HG03025 (cell line): Measurements from ENCODE around the gene ZNF236.
"Not testable (repeated sequence)": the region's sequence is repeated elsewhere in the genome, so short reads cannot be mapped to it uniquely, and the experiment has no call there.

Experiments
- ATAC-seq: cut with Tn5 transposase; IDR thresholded peaks from one replicate; pipeline ENCODE4 v1.9.1; 2021; ENCODE audit warnings: mild to moderate bottlenecking, moderate library complexity; ENCODE audit not compliant: unreplicated experiment, low FRiP score

Gene ZNF236

DNA sequence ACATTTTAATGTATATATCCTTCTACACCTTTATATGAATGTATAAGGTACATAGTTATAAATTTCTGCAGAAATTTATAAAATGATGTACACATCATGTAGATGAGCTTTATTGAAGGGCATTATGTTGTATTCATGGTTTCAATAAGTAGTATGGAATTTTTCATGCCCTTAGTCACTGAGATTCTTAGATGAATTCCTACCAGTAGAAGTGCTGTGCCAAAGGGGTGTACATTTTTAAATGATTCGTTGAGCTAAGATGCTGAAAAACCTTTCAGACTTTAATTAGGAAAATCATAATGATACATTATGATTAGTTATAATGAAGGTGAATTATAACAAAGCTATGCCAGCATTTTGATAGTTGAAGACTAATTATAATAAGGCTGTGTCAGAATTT is 115.2 kb downstream of the ZNF236 start:
- ATAC-seq = no peak

DNA sequence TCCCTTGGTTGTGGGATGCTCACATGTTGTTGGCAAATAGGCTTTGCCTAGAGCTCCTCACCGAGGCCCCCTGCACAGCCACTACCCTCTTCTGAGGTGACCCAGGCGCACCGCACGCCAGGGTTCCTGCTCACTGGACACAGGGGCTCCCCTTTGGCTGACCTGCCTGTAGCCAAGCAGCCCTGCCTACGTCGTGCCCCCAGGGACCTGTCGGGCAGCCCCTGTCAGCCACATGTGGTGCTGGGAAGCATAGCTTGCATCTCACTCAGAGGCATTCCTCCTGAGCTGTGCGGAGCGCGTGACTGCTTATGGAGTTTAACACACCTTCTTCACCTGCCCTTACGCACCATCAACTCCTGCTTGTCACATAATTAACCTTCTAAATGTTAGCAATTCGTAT is 116.3 kb downstream of the ZNF236 start:
- no peak for ATAC-seq

DNA sequence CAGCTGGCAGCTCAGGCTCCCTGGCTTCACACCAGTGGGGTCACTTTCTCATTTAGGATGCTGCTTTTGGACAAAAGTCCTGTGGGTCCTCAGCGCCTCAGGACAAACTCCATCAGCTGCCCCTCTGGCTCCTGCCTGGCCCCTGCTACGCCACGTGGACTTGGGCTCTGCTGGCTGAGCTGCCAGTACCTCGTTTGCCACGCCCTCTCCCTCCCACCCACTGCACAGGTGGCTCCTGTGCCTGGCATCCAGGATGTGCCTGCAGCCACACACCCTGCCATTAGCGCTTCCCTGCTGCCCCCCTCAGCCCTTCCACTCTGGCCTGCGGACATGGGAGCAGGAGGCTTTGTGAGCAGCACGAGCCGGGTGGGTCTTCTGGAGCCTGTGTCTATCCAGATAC is 118.9 kb downstream of the ZNF236 start:
- ATAC-seq = no peak

DNA sequence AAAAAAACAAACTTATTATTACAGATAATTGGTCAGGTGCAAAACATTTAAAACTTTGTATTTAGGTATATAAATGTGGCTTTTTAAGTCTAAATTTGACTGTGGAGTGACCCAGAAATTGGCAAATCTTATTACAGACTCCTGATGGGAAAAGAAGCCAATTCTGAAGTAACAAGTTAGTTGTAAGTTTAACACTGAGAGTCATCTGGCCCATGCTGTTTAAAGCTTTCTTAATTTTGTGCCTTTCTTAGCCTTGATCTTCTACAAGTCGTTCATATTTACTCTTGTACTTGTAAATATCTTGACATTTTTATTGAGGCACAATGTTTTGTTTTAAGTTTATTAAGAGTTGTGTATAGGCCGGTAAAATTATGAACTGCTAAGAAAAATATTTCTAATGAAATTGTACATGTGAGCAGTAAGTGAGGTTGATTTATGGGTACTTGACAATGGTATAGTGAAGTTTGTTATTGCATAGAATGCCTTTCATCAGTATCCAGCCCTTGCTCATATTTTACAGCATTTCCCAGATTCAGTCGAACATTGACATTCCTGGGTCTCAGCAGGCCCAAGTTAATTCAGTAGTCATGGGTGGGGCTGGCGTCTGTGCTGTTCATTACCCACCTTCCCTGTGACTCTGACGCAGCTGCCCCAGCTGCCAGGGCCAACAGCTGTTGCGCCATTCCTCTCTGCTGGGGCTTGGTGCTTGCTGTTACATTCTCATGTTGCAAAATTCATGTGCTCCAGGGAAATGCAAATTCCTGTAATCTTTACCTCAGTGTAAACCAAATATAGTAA is 121.4 kb downstream of the ZNF236 start:
- no peak for ATAC-seq

DNA sequence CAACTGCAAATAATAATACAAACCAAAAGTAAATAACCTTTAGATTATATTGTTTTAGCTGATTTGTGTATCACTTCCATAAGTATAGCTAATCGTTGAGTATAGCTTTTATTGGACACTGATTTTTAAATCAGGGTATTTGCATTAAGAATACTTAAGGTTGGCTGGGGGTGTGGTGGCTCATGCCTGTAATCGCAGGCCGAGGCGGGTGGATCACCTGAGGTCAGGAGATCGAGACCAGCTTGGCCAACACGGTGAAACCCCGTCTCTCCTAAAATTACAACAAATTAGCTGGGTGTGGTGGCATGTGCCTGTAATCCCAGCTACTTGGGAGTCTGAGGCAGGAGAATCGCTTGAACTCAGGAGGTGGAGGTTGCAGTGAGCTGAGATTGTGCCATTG is 122.0 kb downstream of the ZNF236 start:
- not testable (repeated sequence) for ATAC-seq

DNA sequence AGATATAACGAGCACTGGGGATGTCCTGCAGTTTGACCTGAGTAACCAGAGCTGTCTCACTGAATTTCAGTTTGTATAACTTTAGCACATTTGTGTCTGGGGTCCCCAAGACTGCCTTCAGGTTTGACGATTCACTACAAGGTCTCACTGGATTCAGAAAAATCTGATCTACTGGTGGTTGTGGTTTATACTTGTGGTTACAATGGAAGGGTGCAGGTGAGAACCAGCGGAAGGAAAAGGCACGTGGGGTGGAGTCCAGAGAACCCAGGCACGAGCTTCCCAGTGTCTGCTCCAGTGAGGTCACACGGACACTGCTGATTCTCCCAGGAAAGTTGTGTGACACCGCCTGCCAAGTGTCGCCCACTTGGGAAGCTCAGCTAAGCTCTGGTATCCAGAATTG is 126.0 kb downstream of the ZNF236 start:
- ATAC-seq = no peak

DNA sequence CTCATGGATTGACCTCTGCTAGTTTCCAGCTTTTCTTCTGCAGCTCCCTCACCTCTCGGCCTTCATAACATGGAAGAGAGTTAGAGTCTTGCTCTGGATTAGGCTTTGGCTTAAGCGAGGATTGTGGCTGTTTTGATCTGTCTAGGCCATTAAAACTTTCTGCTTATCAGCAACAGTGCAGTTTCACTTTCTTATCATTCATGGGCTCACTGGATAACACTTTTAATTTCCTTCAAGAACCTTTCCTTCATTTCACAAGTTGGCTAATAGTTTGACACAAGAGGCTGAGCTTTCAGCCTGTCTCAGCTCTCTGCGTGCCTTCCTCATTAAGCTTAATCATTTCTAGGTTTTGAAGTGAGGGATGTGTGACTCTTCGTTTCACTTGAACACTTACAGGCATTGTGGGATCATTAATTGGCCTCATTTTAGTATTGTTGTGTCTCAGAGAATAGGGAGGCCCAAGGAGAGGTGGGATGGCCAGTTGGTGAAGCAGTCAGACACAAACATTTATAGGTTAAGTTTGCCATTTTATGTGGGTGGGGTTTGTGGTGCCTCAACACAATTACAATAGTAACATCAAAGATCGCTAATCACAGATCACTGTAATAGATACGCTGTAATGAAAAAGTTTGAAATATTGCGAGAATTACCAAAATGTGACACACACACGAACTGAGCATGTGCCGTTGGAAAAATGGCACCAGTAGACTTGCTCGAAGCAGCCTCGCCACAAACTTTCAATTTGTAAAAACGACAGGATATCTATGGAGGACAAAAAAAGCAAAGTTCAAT is 129.3 kb downstream of the ZNF236 start:
- no peak for ATAC-seq

DNA sequence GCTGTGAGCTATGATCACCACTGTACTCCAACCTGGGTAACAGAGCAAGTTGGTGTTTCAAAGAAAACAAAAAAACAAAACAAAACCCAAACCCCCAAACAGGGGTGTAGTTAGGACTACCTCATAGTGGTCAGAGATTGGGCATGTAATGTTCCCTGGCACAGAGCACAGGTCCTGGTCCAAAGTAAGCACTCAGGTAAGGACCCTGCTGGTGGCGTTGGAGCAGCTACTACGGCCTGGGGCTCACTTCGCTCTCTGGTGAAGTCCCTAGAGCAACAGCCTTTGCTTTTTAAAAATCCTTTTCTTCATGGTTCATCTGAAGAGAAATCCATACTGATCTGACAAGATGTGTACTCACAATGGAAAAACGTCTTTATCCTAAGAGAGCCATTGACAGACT is 130.4 kb downstream of the ZNF236 start:
- no peak for ATAC-seq

DNA sequence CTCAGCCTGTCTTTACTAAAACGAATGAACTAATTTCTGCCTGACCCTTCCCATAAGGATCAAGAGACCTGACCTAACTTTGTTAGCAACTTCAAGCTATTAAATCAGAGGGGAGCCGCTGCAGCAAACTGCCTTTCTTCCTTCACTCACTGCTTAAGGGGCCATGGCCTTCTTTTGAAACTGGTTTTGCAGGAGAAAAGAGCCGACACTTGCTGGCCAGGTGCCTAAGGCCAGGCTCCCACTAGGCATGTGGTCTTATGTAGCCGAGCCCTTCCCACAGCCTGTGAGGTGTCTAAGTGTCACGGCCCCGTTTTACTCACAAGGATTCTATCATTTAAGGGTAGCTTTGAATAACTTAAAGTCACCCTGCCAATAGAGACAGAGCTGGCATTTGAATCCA is 130.8 kb downstream of the ZNF236 start:
- ATAC-seq = no peak

DNA sequence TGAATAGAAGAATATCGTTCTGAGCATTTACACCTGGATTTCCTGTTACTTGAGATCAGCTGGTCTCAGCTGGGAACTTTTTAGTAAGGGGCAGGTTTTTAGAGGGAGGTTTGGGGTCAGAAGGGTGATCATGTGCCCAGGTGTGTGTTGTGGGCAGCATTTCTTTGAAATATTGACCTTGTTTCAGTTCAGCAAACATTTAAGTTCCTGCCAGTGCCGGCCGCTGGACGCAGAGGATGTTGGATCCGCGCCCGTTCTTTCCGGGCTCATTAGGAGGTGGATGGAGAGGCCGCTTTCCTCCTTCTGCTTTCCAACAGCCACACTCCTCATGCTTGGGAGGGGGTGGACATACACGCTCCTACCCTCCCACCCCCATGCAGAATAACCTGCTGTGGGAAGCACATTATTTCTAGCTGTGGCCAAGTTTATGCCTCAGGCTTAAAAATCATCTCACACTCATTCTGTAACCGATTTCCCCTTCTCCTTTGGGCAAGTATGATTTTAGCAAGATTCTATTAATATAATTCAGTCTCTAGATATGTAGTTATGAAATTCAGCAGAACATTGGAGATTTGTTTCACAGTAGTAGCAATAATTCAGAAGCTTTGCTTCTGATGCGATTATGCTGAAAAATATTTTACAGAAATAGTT is 131.4 kb downstream of the ZNF236 start:
- no peak for ATAC-seq

DNA sequence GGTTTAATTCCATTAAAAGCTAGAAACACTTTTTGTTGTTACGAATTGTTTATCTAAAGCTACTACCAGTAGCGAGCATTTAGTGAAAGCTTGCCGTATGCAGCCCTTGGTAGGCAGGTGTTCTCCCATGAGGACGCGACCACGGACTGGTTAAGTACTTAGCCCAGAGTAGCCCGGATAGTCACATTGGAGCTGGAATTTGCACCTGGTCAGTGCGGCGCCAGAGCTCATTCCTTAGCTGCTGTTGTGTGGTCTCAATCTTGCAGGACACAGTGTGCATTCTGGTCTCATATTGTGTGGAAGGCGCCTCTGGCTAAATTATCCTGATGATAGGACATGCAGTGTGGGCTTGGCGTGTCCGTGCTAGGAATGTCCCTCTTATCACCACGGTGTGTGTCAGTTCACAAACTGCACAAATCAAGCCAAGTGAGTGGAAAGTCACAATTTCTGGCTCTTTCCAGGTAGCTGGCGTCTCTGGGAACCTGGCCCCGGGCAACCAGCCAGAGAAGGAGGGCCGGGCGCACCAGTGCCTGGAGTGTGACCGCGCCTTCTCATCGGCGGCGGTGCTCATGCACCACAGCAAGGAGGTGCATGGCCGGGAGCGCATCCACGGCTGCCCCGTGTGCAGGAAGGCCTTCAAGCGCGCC is 133.3 kb downstream of the ZNF236 start:
- ATAC-seq = no peak

DNA sequence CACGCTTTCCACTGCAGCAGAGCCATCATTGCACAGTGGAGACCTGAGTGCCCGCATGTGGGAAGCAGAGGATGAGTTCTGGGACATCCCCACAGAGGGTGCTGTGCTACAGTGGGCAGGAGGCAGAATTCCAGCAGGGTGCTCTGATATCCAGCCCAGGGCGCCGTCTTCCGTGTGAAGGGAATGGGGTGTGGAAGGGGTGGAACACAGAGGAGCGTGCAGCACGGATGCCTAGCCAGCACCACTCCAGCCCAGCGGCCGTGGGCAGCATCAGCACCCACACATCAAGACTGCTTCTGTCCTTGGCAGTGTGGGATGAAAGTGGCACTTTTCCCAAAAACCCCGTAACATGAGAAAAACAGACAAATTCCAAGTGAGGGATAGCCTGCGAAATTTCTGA is 134.3 kb downstream of the ZNF236 start:
- no peak for ATAC-seq

DNA sequence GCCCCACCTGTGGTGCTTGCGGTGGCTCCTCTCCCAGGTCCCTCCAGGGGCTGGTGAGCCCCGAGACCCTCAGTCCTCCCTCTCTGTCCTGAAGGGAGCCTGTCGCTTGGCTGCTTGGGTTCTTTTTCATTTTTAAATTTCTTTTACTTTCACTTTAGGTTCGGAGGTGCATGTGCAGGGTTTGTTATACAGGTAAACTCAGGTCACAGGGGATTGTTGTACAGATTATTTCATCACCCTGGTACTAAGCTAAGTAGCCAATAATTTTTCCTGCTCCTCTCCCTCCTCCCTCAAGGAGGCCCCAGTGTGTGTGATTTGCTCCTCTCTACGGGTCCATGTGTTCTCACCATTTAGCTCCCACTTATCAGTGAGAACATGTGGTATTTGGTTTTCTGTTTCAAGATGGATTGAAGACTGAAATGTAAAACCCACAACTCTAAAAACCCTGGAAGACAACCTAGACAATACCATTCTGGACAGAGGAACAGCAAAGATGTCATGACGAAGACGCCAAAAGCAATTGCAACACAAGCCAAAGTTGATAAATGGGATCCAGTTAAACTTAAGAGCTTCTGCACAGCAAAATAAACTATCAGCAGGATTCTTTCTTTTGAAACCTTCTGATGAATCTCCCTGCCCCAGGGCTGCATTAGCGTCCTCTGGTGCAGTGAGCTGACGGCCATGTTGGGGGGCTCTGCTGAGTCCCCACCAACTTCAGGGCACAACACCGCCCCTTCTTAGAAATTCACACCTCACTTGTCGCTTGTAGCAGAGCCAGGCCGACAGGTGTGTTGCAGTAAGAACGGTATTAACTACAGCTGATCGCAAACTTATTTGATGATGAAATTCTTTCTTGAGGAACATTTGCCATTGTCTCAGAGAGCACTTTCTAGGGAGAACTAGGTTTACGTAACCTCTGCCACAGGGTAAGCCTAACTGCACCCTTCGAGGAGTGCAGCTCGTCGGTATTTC is 135.3 kb downstream of the ZNF236 start:
- no peak for ATAC-seq

DNA sequence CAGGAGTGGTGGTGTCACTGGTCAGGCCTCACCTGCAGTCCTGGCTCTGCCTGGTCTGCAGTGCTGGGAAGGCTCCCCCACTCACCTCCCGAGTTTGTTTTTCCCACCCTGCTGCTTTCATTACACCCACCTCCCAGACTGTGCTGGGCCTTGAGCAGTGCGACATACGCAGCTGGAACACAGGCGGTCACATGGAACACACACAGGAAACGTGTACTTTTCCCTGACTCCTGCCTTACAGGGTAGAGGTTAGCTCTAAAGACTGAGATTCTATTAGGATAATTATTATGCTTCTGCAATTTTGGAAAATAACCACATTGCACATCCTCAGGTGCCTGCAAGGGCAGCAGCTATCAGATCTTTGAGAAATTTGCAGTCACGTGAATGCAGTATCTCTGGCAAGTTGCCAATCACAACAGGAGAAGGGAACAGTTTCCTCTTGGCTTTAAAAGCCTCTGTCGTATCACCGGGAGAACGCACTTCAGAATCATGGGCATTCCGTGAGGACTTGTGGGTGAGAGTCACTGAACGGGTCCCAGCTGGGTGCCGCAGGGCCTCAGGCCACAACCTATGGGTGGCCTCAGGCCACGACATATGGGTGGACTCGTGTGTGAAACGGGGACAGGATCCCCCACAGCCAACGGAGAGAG is 136.5 kb downstream of the ZNF236 start:
- no peak for ATAC-seq

DNA sequence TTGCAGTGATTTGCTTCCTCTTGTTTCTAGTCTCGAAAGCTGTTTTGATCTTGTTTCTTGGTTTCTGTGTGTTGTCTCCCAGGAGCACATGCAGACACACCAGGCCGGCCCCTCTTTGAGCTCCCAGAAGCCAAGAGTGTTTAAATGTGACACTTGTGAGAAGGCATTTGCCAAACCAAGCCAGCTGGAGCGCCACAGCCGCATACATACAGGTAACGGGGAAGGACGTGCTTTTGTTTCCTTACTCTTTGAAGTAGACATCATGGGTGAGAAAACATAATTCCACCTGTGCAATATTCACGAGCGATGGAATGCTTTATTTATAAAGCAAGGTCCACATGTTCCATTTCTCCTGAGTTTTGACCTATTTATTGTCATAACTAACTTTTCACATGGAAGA is 137.2 kb downstream of the ZNF236 start:
- no peak for ATAC-seq

DNA sequence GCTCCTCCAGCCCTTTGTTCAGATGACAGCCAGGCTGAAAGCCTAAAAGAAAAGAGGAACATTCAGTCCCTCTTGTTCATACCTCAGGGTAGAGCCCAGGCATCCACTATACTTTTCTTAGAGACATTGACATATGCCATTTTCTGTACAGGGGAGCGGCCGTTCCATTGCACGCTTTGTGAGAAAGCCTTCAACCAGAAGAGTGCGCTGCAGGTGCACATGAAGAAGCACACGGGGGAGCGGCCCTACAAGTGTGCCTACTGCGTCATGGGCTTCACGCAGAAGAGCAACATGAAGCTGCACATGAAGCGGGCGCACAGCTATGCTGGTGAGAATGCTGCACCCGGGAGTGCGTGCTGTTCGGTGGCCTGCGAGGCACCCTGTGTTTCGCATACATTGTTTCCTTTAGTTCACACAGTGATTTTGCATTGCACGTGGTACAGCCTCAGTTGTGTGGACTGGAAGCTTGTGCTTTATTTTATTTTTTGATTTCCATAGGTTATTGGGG is 138.2 kb downstream of the ZNF236 start:
- ATAC-seq = no peak

DNA sequence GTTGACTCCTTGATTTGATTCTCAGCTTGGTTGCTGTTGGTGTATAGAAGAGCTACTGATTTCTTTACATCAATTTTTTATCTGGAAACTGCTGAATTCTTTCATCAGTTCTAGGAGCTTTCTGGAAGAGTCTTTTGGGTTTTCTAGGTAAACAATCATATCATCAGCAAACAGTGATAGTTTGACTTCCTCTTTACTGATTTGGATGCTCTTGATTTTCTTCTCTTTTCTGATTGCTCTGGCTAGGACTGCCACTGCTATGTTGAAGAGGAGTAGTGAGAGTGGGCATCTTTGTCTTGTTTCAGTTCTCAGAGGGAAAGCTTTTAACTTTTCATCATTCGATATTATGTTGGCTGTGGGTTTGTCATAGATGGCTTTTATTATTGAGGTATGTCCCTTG is 140.5 kb downstream of the ZNF236 start:
- ATAC-seq = no peak

DNA sequence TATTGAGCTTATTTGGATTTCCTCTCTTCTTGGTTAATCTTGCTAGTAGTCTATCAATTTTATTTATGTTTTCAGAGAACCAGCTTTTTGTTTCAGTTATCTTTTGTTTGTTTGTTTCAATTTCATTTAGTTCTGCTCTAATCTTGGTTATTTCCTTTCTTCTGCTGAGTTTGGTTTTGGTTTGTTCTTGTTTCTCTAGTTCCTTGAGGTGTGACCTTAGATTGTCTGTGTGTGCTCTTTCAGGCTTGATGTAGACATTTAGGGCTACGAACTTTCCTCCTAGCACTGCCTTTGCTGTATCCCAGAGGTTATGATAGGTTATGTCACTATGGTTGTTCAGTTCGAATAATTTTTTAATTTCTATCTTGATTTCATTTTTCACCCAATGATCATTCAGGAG is 141.6 kb downstream of the ZNF236 start:
- no peak for ATAC-seq

DNA sequence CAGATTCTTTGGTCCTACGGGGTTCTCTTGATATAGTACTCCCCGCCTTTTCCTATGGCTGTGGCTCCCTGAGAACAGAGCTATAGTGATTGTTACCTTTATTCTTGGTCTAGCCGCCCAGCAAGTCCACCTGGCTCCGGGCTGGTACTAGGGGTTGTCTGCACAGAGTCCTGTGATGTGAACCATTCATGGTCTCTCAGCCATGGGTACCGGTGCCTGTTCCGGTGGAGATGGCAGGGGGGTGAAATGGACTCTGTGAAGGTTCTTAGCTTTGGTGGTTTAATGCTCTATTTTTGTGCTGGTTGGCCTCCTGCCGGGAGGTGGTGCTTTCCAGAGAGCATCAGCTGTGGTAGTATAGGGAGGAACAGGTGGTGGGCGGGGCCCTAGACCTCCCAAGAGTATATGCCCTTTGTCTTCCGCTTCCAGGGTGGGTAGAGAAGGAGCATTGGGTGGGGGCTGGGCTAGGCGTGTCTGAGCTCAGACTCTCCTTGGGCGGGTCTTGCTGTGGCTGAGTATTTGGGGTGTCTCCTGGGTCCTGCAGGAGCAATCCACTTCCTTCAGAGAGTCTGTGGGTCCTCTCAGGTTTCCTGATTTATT is 143.3 kb downstream of the ZNF236 start:
- ATAC-seq = peak; percentile 74
